GM18505 (cell line): ENCODE data around the gene SBF1.
"Not testable (repeated sequence)": the region's sequence is repeated elsewhere in the genome, so short reads cannot be mapped to it uniquely, and the experiment has no call there.

Experiments
- ATAC-seq: cut with Tn5 transposase; IDR thresholded peaks from one replicate; pipeline ENCODE4 v1.9.1; 2021; ENCODE audit not compliant: unreplicated experiment
- POLR2A ChIP-seq: IDR thresholded peaks from 4 replicates; pipeline ENCODE4 v1.6.1; 2011; ENCODE audit warnings: borderline replicate concordance; ENCODE audit not compliant: insufficient read depth, insufficient read length; ENCODE audit errors: extremely low read depth

SBF1 gene

GRCh38 chr22:50435291-50436014, 39.4 kb downstream of the SBF1 start:
- no peak for ATAC-seq
- no peak for TF ChIP-seq POLR2A

GRCh38 chr22:50434849-50435248, 40.0 kb downstream of the SBF1 start:
- no peak for ATAC-seq
- TF ChIP-seq POLR2A: no peak

- ATAC-seq: not testable (repeated sequence)
These were observed 41.8 kb downstream of the SBF1 start for GRCh38 chr22:50432877-50433510.

- TF ChIP-seq POLR2A: no peak
- ATAC-seq: no peak
These were observed 42.5 kb downstream of the SBF1 start for GRCh38 chr22:50432131-50432876.

GRCh38 chr22:50425179-50425916, 49.5 kb downstream of the SBF1 start:
- ATAC-seq: no peak
- TF ChIP-seq POLR2A: no peak

- no peak for TF ChIP-seq POLR2A
- no peak for ATAC-seq
These were observed 50.9 kb downstream of the SBF1 start for GRCh38 chr22:50423956-50424355.

GRCh38 chr22:50422961-50423815, 51.6 kb downstream of the SBF1 start:
- TF ChIP-seq POLR2A: no peak
- ATAC-seq: no peak

- no peak for ATAC-seq
- TF ChIP-seq POLR2A: no peak
These were observed 52.8 kb downstream of the SBF1 start for GRCh38 chr22:50422046-50422445.

GRCh38 chr22:50420581-50420980, 54.3 kb downstream of the SBF1 start:
- ATAC-seq: no peak
- TF ChIP-seq POLR2A: no peak

- no peak for ATAC-seq
- no peak for TF ChIP-seq POLR2A
These were observed 54.8 kb downstream of the SBF1 start for GRCh38 chr22:50420015-50420414.

- TF ChIP-seq POLR2A: no peak
- no peak for ATAC-seq
These were observed 55.7 kb downstream of the SBF1 start for GRCh38 chr22:50419116-50419515.

GRCh38 chr22:50418624-50419023, 56.2 kb downstream of the SBF1 start:
- ATAC-seq: no peak
- TF ChIP-seq POLR2A: no peak
